ENCODE measurements around the gene MR1. TPM values are rescaled to one million over a fixed set of nuclear protein-coding genes. Genes with fewer than 3 reads are reported as not detected.

MR1 gene
- total RNA-seq, 1 experiment from 2014 or later = 10.0 TPM

DNA sequence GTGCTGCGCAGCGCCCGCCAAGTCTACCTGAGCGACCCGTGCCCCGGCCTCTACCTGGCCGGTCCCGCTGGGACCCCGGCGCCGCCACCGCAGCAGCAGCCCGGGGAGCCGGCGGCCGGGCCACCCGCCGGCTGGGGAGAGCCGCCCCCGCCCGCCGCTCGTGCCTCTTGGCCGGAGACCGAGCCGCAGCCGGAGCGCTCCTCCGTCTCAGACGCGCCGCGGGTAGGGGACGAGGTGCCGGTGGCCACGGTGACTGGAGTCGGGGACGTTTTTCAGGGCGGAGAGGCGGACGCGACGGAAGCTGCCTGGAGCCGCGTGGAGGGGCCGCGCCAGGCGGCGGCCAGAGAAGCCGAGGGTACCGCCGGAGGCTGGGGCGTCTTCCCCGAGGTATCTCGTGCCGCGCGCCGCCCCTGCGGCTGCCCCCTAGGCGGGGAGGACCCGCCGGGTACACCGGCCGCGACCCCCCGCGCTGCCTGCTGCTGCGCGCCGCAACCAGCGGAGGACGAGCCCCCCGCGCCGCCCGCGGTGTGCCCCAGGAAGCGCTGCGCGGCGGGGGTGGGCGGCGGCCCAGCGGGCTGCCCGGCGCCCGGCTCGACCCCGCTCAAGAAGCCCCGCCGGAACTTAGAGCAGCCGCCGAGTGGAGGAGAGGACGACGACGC lies 55.4 kb downstream of the MR1 start:
- DNase-seq (ENCODE audit: extremely low read depth, low read depth) = no peak

DNA sequence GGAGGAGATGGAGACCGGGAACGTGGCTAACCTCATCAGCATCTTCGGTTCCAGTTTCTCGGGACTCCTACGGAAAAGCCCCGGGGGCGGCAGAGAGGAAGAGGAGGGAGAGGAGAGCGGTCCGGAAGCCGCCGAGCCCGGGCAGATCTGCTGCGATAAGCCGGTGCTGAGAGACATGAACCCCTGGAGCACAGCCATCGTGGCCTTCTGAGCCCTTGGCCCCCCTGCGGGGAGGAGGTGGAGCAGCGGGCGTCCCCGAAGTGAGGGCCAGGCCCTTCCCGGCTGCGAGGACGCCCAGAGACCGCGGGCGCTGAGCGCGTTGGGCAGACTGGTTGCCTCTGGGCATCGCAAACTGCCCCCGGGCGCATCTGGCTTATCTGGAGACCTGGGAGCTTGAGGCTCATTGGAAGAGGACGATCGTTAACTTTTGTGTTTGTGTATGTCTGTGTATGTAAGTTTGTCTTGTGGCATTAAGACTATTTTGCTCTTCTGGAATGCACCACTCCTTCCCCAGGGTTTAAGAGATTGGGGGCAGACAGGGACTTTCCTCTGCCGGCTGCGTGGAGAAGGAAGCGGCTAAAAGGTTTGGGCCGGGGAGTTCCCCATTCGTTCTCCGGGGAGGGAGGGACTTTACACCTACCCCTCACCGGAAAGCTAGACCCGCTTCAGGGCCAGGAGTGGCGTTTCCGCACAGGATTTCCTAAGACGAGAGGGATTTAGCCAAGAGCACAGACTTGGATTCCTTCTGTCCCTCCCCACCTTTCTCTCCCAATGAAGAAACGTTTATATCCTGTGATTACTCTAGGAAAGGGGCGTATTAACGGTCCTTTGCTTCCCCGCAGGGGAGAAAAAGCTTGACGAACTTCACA lies 56.1 kb downstream of the MR1 start:
- DNase-seq (ENCODE audit: extremely low read depth, low read depth) = peak; percentile 57

DNA sequence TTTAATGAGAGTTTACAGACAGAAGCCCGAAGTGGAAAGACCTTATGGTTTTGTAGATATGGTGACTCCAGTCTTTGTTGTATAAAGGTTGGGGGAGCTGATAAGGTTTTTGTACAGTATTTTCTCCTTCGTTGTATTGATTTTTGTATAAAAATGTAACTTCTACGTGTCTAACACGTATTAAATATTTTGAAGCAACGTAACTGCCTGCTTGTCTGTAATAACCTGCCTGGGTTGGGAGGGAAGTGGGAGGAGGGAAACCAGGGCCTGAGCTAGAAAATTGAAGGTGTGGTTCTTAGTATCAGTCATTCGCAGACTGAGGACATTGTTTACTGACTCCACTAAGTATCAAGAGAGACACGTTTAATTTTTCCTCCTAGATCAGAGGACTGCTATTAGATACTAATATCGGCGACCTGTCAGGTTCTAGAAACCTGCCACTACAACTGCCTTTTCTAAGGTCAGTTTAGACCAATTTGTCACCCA lies 56.9 kb downstream of the MR1 start:
- DNase-seq (ENCODE audit: extremely low read depth, low read depth) = no peak

DNA sequence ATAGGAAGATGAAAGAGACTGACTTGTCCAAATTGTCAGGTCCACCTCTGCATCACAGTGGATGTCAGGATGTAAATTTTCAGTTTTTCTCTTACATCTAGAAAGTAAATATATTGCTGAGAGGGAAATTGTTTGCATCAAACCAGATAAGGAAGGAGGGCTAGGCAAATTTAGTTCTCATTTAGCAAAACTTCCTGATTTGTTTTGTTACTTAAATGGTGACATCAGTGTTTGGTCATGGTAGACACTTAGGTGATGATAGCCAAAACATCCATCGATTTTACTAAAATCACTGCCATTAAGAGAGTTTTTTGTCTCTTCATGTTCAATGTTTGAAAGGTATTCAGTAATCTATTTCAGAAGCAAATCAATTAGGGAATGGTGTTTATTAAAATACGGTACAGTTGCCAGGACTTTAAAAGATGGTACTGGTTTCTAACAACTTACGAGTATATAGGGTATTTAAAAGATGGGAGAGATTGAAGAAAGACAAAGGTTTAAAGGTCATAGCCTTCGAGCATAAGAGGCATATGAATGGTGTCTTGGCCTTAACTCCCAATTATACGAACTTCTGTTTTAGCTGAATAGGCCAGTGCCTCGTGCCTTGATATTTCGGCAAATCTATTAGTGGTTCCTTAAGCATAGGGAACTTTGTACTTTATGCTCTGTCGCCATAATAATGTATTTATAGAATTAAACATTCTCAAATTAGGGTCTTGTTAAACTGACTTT lies 57.7 kb downstream of the MR1 start:
- DNase-seq (ENCODE audit: extremely low read depth, low read depth) = no peak

DNA sequence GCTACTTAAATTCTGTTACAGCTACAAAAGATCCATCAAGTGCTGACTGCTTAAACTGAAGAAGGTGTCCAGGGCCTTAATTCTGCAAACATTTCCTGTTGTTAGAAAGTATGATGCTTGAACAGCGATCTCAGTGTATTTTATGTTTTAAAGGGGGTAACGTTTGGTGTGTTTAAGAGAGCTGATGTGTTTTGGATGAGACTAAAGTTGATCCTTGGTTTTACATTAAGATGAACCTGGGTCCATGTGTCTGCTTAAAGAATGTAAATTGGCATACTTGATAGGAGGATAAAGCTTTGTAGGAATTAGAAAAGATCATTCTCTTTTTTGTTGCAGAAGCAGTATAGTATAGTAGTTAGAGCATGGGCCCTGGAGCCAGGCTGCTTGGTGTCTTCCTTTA lies 58.3 kb downstream of the MR1 start:
- DNase-seq (ENCODE audit: extremely low read depth, low read depth) = no peak

DNA sequence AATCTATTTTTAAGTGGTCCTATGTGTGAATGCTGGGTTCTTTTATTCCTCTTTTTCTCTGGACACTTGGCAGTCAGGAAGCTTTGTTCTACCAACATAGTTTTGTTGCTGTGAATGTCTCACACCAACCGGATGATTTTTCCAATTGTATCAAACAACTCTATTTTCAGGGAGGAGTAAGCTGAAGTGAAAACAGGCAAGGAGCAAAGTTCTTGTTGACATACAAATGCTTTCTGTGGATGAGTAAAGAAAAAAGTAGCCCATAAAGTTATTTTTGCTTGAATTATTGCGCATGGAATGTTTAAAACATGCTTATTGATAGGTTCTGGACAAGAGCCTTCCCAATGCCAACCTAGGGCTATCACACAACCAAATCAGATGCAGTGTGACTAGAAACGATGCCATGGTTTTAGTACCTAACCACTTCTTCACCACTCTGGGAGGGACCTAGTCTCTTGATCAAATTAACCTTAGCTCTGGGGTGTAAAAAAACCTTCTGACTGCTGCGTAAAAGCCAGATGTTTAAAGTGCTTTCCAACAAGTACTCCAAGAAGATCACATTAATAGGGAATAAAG lies 59.2 kb downstream of the MR1 start:
- DNase-seq (ENCODE audit: extremely low read depth, low read depth) = no peak

DNA sequence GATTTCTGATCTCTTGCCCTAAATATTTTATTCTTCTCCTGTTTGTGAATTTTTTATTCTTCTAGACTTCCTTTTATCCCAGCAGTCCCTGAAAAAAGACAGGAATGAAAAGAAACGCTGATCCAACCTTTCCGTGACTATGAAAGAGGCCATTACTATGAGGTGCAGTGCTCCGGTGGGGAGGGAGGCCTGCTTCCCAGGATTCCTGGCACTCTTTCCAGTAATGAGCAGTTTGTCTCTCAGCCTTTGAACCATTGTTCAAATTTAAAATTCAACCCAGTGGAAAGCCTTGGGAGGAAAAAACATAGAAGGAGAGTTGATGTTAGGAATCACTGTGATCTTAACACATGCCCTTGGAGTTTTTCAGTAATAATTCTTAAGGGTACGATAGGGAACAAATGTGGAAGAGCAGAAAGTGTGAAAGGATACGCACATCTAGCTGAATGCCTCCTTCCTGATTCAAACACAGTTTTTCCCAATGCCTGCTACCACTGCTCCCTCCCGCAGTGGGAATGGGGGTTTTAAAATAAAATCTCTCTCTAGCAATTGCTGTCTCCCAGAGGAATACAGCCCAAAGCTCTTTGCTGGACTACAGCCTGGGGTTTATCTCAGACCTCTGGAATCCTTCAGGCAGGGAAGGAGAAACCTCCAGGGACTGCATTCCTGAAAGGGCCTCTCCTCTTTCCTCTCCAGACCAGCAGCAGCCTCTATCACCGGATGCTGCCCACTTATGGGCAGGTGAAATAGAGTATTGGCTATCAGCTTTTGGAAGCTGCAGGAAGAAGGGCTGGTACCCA lies 60.8 kb downstream of the MR1 start:
- DNase-seq (ENCODE audit: extremely low read depth, low read depth) = no peak

DNA sequence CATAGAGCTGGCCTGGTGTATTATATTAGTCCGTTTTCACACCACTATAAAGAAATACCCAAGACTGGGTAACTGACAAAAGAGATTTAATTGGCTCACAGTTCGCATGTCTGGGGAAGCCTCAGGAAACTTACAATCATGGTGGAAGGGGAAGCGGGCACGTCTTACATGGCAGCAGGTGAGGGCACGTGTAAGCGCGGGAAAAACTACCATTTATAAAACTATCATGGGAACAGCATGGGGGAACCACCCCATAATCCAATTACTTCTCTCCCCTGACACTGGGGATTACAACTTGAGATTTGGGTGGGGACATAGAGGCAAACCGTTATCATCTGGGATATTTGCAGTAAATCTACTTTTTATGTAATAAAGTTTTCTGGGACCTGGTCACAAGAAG lies 61.5 kb downstream of the MR1 start:
- DNase-seq (ENCODE audit: extremely low read depth, low read depth) = no peak

DNA sequence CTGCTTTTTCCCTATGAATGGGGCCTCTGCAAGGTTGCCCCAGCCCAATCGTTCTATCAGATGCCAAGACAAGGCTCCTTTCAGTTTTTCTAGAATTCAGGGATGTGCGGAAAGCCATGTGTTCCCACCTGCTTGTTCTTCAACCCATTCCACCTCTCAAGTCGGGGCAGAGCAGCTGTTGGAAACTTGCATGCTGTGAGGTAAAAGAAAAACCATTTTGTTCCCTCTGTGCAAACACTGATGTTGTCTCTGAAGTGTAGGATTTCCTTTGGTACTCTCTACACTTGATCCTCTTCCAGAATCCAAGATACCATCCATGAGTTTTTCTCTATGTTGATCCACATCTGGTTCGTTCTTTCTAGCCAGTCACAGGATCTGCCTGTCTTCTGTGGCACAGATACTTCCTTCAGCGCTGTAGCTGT lies 62.0 kb downstream of the MR1 start:
- no peak for DNase-seq (ENCODE audit: extremely low read depth, low read depth)

DNA sequence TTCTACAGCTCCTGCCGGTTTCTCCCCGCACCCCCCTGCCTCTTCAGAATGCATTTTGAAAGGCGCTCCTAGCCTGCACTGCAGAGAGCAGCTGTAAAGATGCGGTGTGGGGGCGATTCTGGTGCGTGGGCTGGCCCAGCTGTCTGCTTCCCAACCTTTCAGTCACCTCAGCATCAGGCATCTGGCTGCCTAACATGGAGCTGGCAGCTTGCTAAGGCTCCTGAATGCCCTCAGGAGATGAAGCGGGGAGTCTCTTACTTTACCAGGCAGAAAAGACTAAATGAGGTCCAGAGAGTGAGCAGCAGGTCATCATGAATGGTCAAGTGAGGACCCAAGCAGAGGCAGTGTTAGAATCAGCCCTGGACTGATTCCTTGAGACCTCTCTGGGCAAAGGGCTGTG lies 63.5 kb downstream of the MR1 start:
- no peak for DNase-seq (ENCODE audit: extremely low read depth, low read depth)

DNA sequence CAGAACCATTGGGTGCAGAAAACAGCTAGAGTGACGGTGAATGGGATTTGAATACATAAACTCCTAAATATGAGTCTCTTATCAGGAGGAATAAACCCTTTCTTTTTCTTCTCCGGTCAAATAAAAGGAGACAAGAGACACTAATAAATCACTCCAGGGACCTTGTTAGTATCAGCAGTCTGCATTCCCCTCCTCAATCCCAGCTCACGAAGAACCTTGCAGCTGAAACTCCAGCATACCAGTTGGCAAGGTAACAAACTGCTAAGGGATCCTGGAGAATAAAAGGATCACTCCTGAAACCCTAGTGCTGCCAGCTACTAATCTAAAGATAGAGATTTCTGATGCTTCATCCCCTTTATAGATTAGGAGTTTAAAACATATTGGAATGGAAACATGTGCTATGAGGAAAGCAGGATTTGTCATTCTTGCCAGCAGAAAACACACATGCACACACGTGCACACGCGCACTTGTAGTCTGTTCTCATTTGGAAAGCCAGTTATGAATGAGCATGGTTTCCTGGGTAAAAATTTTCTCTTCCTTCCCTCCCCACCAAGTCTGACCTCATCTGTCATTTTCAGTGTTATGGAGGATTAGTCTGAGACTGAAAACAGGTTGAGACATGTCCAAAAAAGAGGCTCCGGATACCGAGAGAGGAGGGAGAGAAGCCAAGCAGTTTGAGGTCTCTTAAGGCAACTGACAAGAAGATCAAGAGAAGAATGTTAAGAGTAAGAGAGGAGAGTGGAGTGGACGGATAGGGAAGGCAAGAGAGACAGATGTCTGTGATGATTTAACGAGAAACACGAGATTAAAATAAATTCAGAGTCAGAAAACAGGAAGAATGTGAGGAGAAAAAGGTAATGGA lies 65.6 kb downstream of the MR1 start:
- DNase-seq (ENCODE audit: extremely low read depth, low read depth) = no peak

DNA sequence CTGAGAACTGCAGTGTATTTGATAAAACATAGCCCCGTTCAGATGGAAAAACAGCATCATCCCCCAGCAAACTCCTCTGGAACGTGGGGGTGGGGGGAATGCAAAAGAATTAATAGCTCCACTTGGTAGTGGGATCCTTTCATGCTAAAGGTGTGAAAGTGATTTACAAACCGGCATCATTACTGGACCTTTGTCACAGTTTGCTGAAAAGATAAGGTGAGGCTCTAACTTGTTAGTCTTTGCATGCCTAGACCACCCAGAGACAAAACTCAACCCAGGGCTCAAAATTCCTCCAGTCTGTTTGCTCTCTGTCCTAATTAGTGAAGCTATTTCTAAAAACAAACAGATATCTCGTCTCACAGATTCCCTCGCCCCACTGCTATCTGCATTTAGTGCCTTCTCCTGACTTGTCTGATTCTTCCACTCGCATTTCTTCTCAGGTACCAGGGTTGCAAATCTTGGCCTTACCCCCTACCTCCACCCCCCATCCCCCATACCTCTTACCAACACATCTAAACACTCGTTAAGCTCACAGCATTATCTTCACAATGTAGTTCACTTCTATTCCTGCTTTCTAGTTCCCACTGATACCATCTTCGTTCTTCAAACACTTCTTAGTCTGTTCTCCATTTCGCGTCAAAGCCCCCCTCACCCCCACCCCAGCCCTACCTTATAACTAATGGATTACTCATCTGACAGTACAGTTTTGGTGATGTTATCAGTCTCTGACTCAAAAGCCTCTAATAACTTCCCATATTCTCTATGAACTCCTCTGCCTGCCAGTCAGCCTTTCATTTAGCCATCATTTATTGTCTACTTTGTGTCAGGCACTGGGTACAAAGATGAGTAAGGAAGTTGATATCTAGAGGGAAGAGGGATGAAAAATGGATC lies 66.5 kb downstream of the MR1 start:
- no peak for DNase-seq (ENCODE audit: extremely low read depth, low read depth)

DNA sequence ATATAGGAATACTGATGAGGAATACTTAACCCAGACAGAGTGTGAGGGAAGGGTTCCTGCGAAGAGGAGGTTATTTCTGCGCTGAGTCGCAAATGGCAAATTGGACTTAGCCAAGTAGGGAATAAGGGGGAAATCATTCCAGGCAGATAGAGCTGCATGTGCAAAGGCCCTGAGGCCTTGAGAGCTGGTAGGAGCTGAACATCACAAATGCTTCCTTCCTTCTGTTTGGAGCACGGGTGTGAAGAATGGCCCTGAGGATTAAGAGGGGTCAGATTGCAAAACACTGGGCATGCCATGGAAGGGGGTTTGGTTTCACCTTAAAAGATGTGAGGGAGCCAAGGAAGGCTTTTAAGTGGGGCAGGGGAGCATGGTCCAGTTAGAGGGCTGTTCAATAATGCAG lies 67.2 kb downstream of the MR1 start:
- no peak for DNase-seq (ENCODE audit: extremely low read depth, low read depth)

DNA sequence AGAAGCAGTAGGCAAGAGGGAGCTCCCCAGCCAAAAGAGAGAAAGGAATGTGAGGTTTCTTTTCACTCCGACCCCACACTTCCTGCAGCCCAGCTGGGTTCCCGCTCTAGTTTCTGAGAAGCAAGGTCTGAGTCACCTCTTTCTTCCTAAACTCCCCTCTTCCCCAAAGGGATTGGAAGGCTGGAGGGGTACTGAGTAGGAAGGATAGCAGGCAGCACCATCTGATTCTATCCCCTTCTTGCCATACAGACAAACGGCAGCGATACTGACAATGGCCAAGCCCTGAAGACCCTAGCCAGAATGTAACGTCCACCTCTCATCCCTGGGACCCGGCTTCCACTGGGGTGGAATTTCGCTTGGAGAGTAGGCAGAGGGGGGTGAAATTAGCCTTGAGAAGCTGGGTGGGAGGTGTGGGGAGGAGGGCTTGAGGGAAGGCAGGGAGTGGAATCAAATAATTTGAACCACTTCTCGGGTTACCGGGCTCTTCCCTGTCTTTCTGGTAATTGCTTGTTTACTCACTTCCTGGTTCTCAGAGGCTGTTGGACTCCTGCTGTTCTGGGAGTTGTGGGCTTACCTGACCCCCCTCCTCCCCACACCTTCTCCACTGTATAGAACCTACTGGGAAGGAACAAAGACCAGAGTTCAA lies 67.9 kb downstream of the MR1 start:
- DNase-seq (ENCODE audit: extremely low read depth, low read depth) = no peak

DNA sequence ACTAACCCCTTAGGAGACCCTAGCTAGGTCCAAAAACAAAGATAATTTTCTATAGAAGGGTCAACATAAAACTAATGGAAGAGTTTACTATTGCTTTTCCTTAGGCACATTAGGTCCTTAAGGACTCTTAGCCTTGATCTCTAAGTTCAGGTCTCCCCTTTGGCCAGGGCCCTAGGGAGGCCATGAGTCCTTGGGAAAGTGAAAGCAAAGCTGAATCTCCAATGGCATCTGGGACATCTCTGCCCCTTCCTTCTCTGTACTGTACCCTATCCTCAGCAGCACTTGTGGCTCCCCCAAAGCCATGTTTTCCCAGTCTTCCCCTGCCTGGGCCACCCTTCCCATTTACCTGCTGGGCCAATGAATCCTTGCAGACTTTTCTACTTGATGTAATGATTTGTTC lies 69.1 kb downstream of the MR1 start:
- no peak for DNase-seq (ENCODE audit: extremely low read depth, low read depth)

DNA sequence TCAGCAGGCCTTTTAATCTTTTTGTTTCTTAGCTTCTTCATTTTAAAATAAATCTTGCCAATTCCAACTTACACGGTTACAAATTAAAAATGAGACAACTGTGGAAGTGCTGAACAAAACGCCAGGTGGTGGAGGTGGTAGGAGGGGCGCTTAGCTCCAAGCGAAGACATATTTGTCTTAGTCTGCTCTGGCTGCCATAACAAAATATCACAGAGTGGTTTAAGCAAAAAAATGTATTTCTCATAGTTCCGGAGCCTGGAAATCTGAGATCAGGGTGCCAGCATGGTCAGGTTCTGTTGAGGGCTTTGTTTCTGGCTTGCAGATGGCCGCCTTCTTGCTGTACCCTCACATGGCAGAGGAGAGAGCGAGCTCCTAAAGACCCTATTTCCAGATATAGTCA lies 69.6 kb downstream of the MR1 start:
- no peak for DNase-seq (ENCODE audit: extremely low read depth, low read depth)

DNA sequence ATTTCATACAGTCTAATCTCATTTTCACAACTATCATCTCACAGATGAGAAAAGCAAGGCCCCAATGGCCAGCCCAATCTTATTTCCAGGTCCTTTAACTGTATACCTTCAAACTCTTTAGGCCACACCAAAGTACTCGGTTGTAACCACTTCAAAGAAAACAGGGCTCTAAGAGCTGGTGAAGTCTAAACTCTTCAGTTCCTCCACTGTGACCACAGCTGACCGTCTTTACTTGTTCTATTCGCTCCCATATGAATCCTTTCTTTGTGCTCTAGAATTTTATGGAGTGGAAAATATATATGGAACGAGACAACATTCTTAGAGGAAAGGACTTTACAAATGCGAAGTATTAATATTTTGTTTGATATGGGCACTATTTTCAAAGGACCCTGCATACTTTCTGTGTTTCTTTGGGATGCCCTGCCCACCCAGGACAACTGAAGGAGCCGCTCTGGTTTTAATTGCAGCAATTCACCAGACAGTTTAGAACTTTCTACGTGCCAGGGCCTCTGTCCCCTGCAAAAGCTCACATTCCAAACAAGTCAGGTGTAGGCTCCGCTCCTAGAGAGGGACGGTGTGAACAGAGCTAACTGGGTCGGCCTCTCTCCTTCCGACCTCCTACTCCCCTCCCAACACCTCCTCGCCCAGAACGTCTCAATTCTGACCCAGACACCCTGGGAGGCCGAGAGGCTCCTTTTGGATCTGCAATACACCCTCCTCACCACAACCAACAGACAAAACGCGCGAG lies 70.4 kb downstream of the MR1 start:
- DNase-seq (ENCODE audit: extremely low read depth, low read depth) = no peak
